GM19395 (cell line): ENCODE data around the gene IFNAR2.

ENCODE experiments used
- ATAC-seq: cut with Tn5 transposase; IDR thresholded peaks from one replicate; pipeline ENCODE4 v1.9.1; 2021; ENCODE audit warnings: mild to moderate bottlenecking, moderate library complexity; ENCODE audit not compliant: unreplicated experiment

The IFNAR2 gene

GRCh38 chr21:33229784-33230544 is at the start of gene IFNAR2:
Gene IFNAR2, plus strand, starts transcription at chr21:33229938. Its CDS starts 11,985 bp downstream, at chr21:33241923.
- ATAC-seq, result peak; percentile 62

GRCh38 chr21:33185852-33186251 is 43.9 kb upstream of the IFNAR2 start:
- no peak for ATAC-seq

GRCh38 chr21:33187276-33187675 is 42.5 kb upstream of the IFNAR2 start:
- no peak for ATAC-seq

GRCh38 chr21:33189237-33189636 is 40.5 kb upstream of the IFNAR2 start:
- ATAC-seq, result no peak

GRCh38 chr21:33189824-33190223 is 39.9 kb upstream of the IFNAR2 start:
- no peak for ATAC-seq

GRCh38 chr21:33196941-33197374 is 32.8 kb upstream of the IFNAR2 start:
- ATAC-seq, result no peak

GRCh38 chr21:33197496-33197895 is 32.2 kb upstream of the IFNAR2 start:
- no peak for ATAC-seq

- no peak for ATAC-seq
Observed at GRCh38 chr21:33198346-33199099, 31.2 kb upstream of the IFNAR2 start.

- ATAC-seq, result no peak
Observed at GRCh38 chr21:33199100-33199464, 30.7 kb upstream of the IFNAR2 start.

GRCh38 chr21:33199516-33200217 is 30.1 kb upstream of the IFNAR2 start:
- ATAC-seq, result peak; percentile 74

GRCh38 chr21:33201956-33202355 is 27.8 kb upstream of the IFNAR2 start:
- no peak for ATAC-seq

GRCh38 chr21:33202464-33203363 is 27.0 kb upstream of the IFNAR2 start:
- ATAC-seq, result no peak

GRCh38 chr21:33203371-33203724 is 26.4 kb upstream of the IFNAR2 start:
- no peak for ATAC-seq

- no peak for ATAC-seq
Observed at GRCh38 chr21:33205476-33205875, 24.3 kb upstream of the IFNAR2 start.

- ATAC-seq, result no peak
Observed at GRCh38 chr21:33206771-33207281, 22.9 kb upstream of the IFNAR2 start.

GRCh38 chr21:33207449-33208149 is 22.1 kb upstream of the IFNAR2 start:
- no peak for ATAC-seq

- ATAC-seq, result no peak
Observed at GRCh38 chr21:33208534-33208933, 21.2 kb upstream of the IFNAR2 start.

- ATAC-seq, result no peak
Observed at GRCh38 chr21:33211305-33211704, 18.4 kb upstream of the IFNAR2 start.

GRCh38 chr21:33211732-33212131 is 18.0 kb upstream of the IFNAR2 start:
- no peak for ATAC-seq
